Parathyroid adenoma (tissue), 2 donors: ENCODE results near the gene ABHD17A.

Experiments
- H2AFZ ChIP-seq: fragments of 300-600 bp; sonication (generic); one replicate; pipeline ENCODE4 v1.7.0; 2017; ENCODE audit warnings: antibody characterized with exemption, mild to moderate bottlenecking
- H3K27ac ChIP-seq: fragments of 300-600 bp; sonication (generic); one replicate; pipeline ENCODE4 v1.7.0; 2017
- H3K27me3 ChIP-seq: fragments of 300-600 bp; sonication (generic); one replicate; pipeline ENCODE4 v1.7.0; 2017; ENCODE audit warnings: low read length; ENCODE audit not compliant: control insufficient read depth, insufficient read depth
- H3K36me3 ChIP-seq: fragments of 300-600 bp; sonication (generic); one replicate; pipeline ENCODE4 v1.7.0; 2017; ENCODE audit warnings: low read length; ENCODE audit not compliant: control insufficient read depth, insufficient read depth
- H3K4me1 ChIP-seq: fragments of 300-600 bp; sonication (generic); one replicate; pipeline ENCODE4 v1.7.0; 2017; ENCODE audit warnings: control low read depth
- H3K4me2 ChIP-seq: fragments of 300-600 bp; sonication (generic); one replicate; pipeline ENCODE4 v1.7.0; 2017; ENCODE audit warnings: low read length
- H3K4me3 ChIP-seq: fragments of 300-600 bp; sonication (generic); one replicate; pipeline ENCODE4 v1.7.0; 2017; ENCODE audit warnings: low read depth, low read length
- H3K79me2 ChIP-seq: fragments of 300-600 bp; sonication (generic); one replicate; pipeline ENCODE4 v1.7.0; 2017; ENCODE audit warnings: control low read depth
- H3K9ac ChIP-seq: fragments of 300-600 bp; sonication (generic); one replicate; pipeline ENCODE4 v1.7.0; 2017; ENCODE audit warnings: mild to moderate bottlenecking
- H3K9me3 ChIP-seq: fragments of 300-600 bp; sonication (generic); one replicate; pipeline ENCODE4 v1.7.0; 2017; ENCODE audit warnings: low read length; ENCODE audit not compliant: control insufficient read depth
- CTCF ChIP-seq: fragments of 300-600 bp; sonication (generic); IDR thresholded peaks from one replicate; pipeline ENCODE4 v1.7.0; 2017; ENCODE audit warnings: antibody characterized with exemption, mild to moderate bottlenecking
- donor health status: primary hyperparathyroidism.

The ABHD17A gene

GRCh38 chr19:1874554-1875185 is 10.6 kb downstream of the ABHD17A start:
- Histone ChIP-seq H3K36me3 (no peaks in the 10 kb centered on the region), H3K4me3 (peak overlapping the region; percentile 80), H3K79me2 (peaks cover 38% of the 10 kb centered on the region), H3K27ac (peak overlapping the region; percentile 92), H3K9me3 (no peaks in the 10 kb centered on the region), H2AFZ (no peak overlapping the region), H3K4me1 (peaks cover 23% of the 10 kb centered on the region), H3K27me3 (no peaks in the 10 kb centered on the region), H3K9ac (no peak overlapping the region), H3K4me2 (peak overlapping the region; percentile 77)
- no peak for TF ChIP-seq CTCF

DNA sequence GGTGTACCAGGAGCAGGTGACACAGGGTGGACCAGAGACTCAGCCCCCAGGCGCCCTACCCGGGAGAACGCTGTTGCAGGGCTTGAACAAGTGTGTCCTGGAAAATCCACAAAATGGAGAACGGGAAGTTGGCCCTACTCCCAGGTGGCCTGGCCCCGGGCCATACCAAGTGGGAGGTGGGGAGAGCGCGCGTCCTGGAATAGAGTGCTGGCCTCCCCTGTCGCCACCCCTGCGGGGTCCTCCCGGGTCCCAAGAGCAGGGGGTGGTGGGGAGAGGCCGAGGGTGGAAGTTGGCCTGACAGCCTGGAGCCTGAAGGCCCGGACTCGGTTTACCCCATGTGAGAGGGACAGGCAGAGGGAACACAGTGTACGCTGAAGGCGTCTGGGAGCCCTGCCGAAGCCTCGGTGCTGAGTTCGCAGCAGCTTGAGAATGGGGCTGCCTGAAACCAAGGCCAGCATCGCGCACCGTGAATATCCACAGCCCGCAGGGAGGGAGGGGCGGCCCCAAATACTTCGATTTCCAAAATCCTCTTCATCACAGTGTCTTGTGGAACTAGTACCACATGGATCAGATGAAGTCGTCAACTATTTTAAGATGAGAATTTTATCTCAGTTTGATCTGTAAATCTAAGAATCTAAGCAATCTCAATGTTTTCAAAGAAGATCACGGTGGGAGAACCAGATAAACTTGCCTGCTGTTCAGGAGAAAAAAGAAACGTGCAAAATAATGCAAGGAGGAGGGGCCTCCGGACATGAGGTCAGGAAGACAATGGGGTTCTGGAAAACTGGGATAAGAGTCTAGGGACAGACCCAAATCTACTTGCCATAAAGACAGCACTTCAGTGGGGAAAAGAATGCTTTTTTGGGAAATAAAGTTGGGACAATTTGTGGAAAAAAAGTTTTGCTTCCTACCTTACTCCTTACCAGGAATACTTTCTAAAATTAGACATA is 11.5 kb downstream of the ABHD17A start:
- Histone ChIP-seq H3K27ac (peak overlapping the region; percentile 92), H2AFZ (peak overlapping the region; percentile 59), H3K36me3 (no peaks in the 10 kb centered on the region), H3K4me3 (peak overlapping the region; percentile 80), H3K9ac (no peak overlapping the region), H3K4me2 (peak overlapping the region; percentile 77), H3K27me3 (no peaks in the 10 kb centered on the region), H3K4me1 (peaks cover 23% of the 10 kb centered on the region), H3K79me2 (peaks cover 44% of the 10 kb centered on the region), H3K9me3 (no peaks in the 10 kb centered on the region)
- no peak for TF ChIP-seq CTCF

GRCh38 chr19:1872807-1873523 is 12.3 kb downstream of the ABHD17A start:
- H3K9ac ChIP-seq: no peak overlapping the region

DNA sequence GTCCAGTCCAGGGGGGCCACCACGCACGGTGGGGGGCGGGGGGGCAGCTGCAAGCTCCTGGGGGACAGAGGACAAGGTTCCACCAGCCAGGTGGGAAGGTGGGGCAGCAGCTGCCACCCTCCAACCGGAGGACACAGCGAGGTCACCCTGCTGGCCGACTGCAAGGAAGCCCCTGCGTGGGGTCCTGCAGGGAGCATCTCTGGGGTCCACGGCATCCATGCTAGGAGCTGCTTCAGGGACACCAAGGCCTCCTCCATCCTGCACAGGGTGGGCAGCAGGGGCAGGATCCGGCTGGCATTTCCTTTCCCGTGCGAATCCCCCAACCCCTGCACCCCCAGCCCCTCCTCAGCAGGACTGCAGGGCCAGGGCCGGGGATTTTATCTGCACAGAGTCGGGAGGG is 13.7 kb downstream of the ABHD17A start:
- Histone ChIP-seq H3K36me3 (no peaks in the 10 kb centered on the region), H2AFZ (no peak overlapping the region), H3K27ac (no peak overlapping the region), H3K4me1 (peaks cover 23% of the 10 kb centered on the region), H3K27me3 (no peaks in the 10 kb centered on the region), H3K79me2 (peaks cover 44% of the 10 kb centered on the region), H3K4me2 (no peak overlapping the region), H3K9ac (no peak overlapping the region), H3K4me3 (no peak overlapping the region), H3K9me3 (no peaks in the 10 kb centered on the region)
- no peak for TF ChIP-seq CTCF

More at GRCh38 chr19:1872807-1873523, 12.3 kb downstream of the ABHD17A start:
- Histone ChIP-seq H3K36me3 (no peaks in the 10 kb centered on the region), H3K27ac (peak overlapping the region; percentile 92), H3K4me2 (peak overlapping the region; percentile 77), H2AFZ (peak overlapping the region; percentile 59), H3K27me3 (no peaks in the 10 kb centered on the region), H3K4me3 (peak overlapping the region; percentile 80), H3K4me1 (peaks cover 23% of the 10 kb centered on the region), H3K79me2 (peaks cover 44% of the 10 kb centered on the region), H3K9me3 (no peaks in the 10 kb centered on the region)
- no peak for TF ChIP-seq CTCF
